Smooth muscle cell (in vitro differentiated cells): ENCODE measurements around the gene RNF183. TPM values are rescaled to one million over a fixed set of nuclear protein-coding genes. Genes with fewer than 3 reads are reported as not detected.

ENCODE experiments used
- DNase-seq: peaks from one replicate; lab custom pipeline; 2025; ENCODE audit not compliant: unreplicated experiment; lab: John Stamatoyannopoulos, UW
- H2AFZ ChIP-seq: fragments of 200-600 bp; sonication (generic); 2 replicates; pipeline ENCODE4 v1.6.0; 2016; ENCODE audit warnings: antibody characterized with exemption, low read depth, mild to moderate bottlenecking
- H3F3A ChIP-seq: fragments of 200-600 bp; sonication (generic); 2 replicates; pipeline ENCODE4 v1.6.0; 2017; ENCODE audit warnings: antibody characterized with exemption, low read depth
- H3K27ac ChIP-seq: fragments of 200-600 bp; sonication (generic); 2 replicates; pipeline ENCODE4 v1.5.1; 2016; ENCODE audit warnings: low read depth, mild to moderate bottlenecking
- H3K27me3 ChIP-seq: fragments of 200-600 bp; sonication (generic); 2 replicates; pipeline ENCODE4 v1.6.1; 2016; ENCODE audit warnings: low read depth, mild to moderate bottlenecking
- H3K36me3 ChIP-seq: fragments of 200-600 bp; sonication (generic); 2 replicates; pipeline ENCODE4 v1.5.1; 2016; ENCODE audit warnings: low read depth
- H3K4me1 ChIP-seq: fragments of 200-600 bp; sonication (generic); 2 replicates; pipeline ENCODE4 v1.5.1; 2016; ENCODE audit warnings: low read depth
- H3K4me2 ChIP-seq: fragments of 200-600 bp; sonication (generic); 2 replicates; pipeline ENCODE4 v1.6.0; 2016; ENCODE audit warnings: mild to moderate bottlenecking
- H3K4me3 ChIP-seq: fragments of 200-600 bp; sonication (generic); 2 replicates; pipeline ENCODE4 v1.5.1; 2016; ENCODE audit warnings: mild to moderate bottlenecking
- H3K79me2 ChIP-seq: fragments of 200-600 bp; sonication (generic); 2 replicates; pipeline ENCODE4 v1.6.0; 2016; ENCODE audit warnings: low read depth, mild to moderate bottlenecking
- H3K9ac ChIP-seq: fragments of 200-600 bp; sonication (generic); 2 replicates; pipeline ENCODE4 v1.6.0; 2016; ENCODE audit warnings: low read depth
- H3K9me3 ChIP-seq: fragments of 200-600 bp; sonication (generic); replicated peaks from 2 replicates; pipeline ENCODE4 v1.5.1; 2016; ENCODE audit warnings: low read depth
- H4K20me1 ChIP-seq: fragments of 200-600 bp; sonication (generic); 2 replicates; pipeline ENCODE4 v1.6.0; 2016; ENCODE audit warnings: low read depth
- WGBS: methylation state at CpG from one replicate; pipeline ENCODE4 v1.1.7; 2016; ENCODE audit warnings: low lambda C conversion rate; 5-methylcytosine and 5-hydroxymethylcytosine counted together
- polyA plus RNA-seq: library from polyadenylated mRNA; unstranded; fragments of >200 nt; fragmentation: Nextera tagmentation; extraction: Ambion mirVana; gene quantifications from 2 replicates; pipeline ENCODE4 v1.2.1, GENCODE V29; 2016
- total RNA-seq: library from RNA; depleted of rRNA; stranded (reverse); fragments of >200 nt; gene quantifications from 2 replicates; pipeline ENCODE4 v1.2.3, GENCODE V29; 2014
- TF ChIP-seq, protein P1 (sequence below): fragments of 200-600 bp; sonication (generic); IDR thresholded peaks from 2 replicates; pipeline ENCODE4 v1.5.1; 2017; ENCODE audit warnings: borderline replicate concordance, mild to moderate bottlenecking, antibody characterized with exemption; ENCODE audit not compliant: insufficient read depth, poor library complexity, severe bottlenecking

RNF183 gene
- total and polyA plus RNA-seq, 2 experiments from 2014 or later = 0.66 to 2.3 TPM

GRCh38 chr9:113326230-113326629 is 23.1 kb upstream of the RNF183 start:
- DNase-seq = no peak
- Histone ChIP-seq H4K20me1 (no peaks in the 10 kb centered on the region), H3K27ac (no peak overlapping the region), H3K79me2 (no peaks in the 10 kb centered on the region), H2AFZ (no peak overlapping the region), H3K9me3 (no peaks in the 10 kb centered on the region), H3K4me2 (no peak overlapping the region), H3K4me3 (no peak overlapping the region), H3K36me3 (no peaks in the 10 kb centered on the region), H3K9ac (no peak overlapping the region), H3F3A (no peaks in the 10 kb centered on the region), H3K4me1 (no peaks in the 10 kb centered on the region), H3K27me3 (no peaks in the 10 kb centered on the region)
- TF ChIP-seq, protein P1, sequence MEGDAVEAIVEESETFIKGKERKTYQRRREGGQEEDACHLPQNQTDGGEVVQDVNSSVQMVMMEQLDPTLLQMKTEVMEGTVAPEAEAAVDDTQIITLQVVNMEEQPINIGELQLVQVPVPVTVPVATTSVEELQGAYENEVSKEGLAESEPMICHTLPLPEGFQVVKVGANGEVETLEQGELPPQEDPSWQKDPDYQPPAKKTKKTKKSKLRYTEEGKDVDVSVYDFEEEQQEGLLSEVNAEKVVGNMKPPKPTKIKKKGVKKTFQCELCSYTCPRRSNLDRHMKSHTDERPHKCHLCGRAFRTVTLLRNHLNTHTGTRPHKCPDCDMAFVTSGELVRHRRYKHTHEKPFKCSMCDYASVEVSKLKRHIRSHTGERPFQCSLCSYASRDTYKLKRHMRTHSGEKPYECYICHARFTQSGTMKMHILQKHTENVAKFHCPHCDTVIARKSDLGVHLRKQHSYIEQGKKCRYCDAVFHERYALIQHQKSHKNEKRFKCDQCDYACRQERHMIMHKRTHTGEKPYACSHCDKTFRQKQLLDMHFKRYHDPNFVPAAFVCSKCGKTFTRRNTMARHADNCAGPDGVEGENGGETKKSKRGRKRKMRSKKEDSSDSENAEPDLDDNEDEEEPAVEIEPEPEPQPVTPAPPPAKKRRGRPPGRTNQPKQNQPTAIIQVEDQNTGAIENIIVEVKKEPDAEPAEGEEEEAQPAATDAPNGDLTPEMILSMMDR = no peak
- 92% methylated on average over 4 of the region's 4 CpGs for WGBS

GRCh38 chr9:113322671-113323070 is 19.5 kb upstream of the RNF183 start:
- H3K79me2 ChIP-seq = no peaks in the 10 kb centered on the region
- H4K20me1 ChIP-seq = no peaks in the 10 kb centered on the region
- H3K27ac ChIP-seq = no peak overlapping the region
- H3F3A ChIP-seq = no peaks in the 10 kb centered on the region
- no peak overlapping the region for H3K9ac ChIP-seq
- H3K27me3 ChIP-seq = no peaks in the 10 kb centered on the region
- no peak overlapping the region for H2AFZ ChIP-seq
- DNase-seq = no peak
- no peaks in the 10 kb centered on the region for H3K4me1 ChIP-seq
- TF ChIP-seq, protein P1 = no peak
- no peaks in the 10 kb centered on the region for H3K36me3 ChIP-seq
- no peak overlapping the region for H3K4me3 ChIP-seq
- WGBS = 77% methylated on average over 6 of the region's 6 CpGs
- H3K4me2 ChIP-seq = no peak overlapping the region
- no peaks in the 10 kb centered on the region for H3K9me3 ChIP-seq

- H3K27me3 ChIP-seq = no peaks in the 10 kb centered on the region
- H3K4me2 ChIP-seq = no peak overlapping the region
- H4K20me1 ChIP-seq = no peaks in the 10 kb centered on the region
- no peak overlapping the region for H2AFZ ChIP-seq
- no peaks in the 10 kb centered on the region for H3K79me2 ChIP-seq
- no peaks in the 10 kb centered on the region for H3K9me3 ChIP-seq
- DNase-seq = no peak
- TF ChIP-seq, protein P1 = no peak
- no peaks in the 10 kb centered on the region for H3K4me1 ChIP-seq
- H3F3A ChIP-seq = no peaks in the 10 kb centered on the region
- WGBS = 85% methylated on average over 3 of the region's 3 CpGs
- H3K4me3 ChIP-seq = no peak overlapping the region
- no peaks in the 10 kb centered on the region for H3K36me3 ChIP-seq
- H3K9ac ChIP-seq = no peak overlapping the region
- H3K27ac ChIP-seq = no peak overlapping the region
Measured at GRCh38 chr9:113320051-113320450, 16.9 kb upstream of the RNF183 start.

GRCh38 chr9:113319054-113319453 is 15.9 kb upstream of the RNF183 start:
- H3K27ac ChIP-seq = no peak overlapping the region
- no peak overlapping the region for H3K4me3 ChIP-seq
- H4K20me1 ChIP-seq = no peaks in the 10 kb centered on the region
- no peak overlapping the region for H2AFZ ChIP-seq
- TF ChIP-seq, protein P1 = no peak
- no peak overlapping the region for H3K9ac ChIP-seq
- no peaks in the 10 kb centered on the region for H3K79me2 ChIP-seq
- H3K4me2 ChIP-seq = no peak overlapping the region
- H3K9me3 ChIP-seq = no peaks in the 10 kb centered on the region
- no peaks in the 10 kb centered on the region for H3K27me3 ChIP-seq
- no peaks in the 10 kb centered on the region for H3K4me1 ChIP-seq
- 86% methylated on average over 2 of the region's 2 CpGs for WGBS
- no peak for DNase-seq
- no peaks in the 10 kb centered on the region for H3F3A ChIP-seq
- no peaks in the 10 kb centered on the region for H3K36me3 ChIP-seq
